ENCODE results near the gene CEP85. TPM values are rescaled to one million over a fixed set of nuclear protein-coding genes. Genes with fewer than 3 reads are reported as not detected.

CEP85 gene
- total RNA-seq, 1 experiment from 2014 or later = 11.1 TPM

- POLR2A ChIA-PET = no interaction called here
- Mint-ChIP-seq H3K4me1 (ENCODE audit: insufficient read depth, unreplicated experiment) (no peaks in the 10 kb centered on the region), H3K27ac (ENCODE audit: low read depth, unreplicated experiment) (no peak overlapping the region), H3K9me3 (ENCODE audit: unreplicated experiment) (no peaks in the 10 kb centered on the region), H3K27me3 (ENCODE audit: insufficient read depth, unreplicated experiment) (peaks cover 13% of the 10 kb centered on the region), H3K36me3 (ENCODE audit: insufficient read depth, unreplicated experiment) (no peaks in the 10 kb centered on the region), H3K4me3 (ENCODE audit: unreplicated experiment) (no peak overlapping the region)
- no peak for TF ChIP-seq CTCF (IDR thresholded peaks at IDR 0.05; ENCODE audit: unreplicated experiment)
- CTCF ChIA-PET = interaction anchor here (0.6 kb wide), 1 partner anchor 22 kb away, joined by 3 read pairs; no protein-coding TSS in a partner anchor
- DNase-seq (ENCODE audit: unreplicated experiment) = no peak
- BruUV-seq (replicated peaks) = no TSS peak
- intact Hi-C loops (cut with micrococcal nuclease) = no loop called here
Measured at GRCh38 chr1:26200413-26200812, 33.6 kb upstream of the CEP85 start.

- no TSS peak for BruUV-seq (replicated peaks)
- peaks cover 13% of the 10 kb centered on the region for H3K27me3 Mint-ChIP-seq (ENCODE audit: insufficient read depth, unreplicated experiment)
Measured at GRCh38 chr1:26203642-26204318, 30.2 kb upstream of the CEP85 start.

DNA sequence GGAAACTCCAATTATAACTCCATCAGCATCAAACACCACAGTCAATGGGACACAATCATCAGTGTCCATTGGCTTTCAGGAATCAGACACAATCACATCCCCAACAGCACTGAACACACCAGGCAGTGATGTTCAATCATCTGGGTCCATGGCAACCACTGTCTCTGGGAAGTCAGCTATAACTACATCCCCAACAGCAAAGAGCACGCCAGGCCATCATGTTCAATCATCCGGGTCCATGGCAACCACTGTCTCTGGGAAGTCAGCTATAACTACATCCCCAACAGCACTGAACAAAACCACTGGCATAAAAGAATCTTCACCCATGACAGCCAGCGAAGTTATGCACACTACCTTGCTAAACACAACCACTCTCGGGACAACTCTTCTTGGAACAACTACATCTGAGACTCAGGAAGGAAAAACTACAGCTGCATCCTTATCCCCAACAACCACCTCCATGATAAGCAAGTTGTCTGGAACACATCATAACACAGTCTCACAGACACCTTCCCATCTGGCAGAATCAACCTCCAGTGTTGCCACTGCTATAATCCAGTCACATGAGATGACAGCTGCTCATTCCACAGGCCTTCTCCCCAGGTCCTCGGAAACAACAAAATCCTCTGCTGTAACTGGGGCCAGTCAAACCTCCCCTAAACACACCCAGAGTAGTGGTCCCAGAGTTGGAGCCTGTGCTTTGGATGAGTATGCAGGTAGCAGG lies 23.7 kb upstream of the CEP85 start:
- no peak for TF ChIP-seq CTCF (IDR thresholded peaks at IDR 0.05; ENCODE audit: unreplicated experiment)
- no peak overlapping the region for H3K27ac Mint-ChIP-seq (ENCODE audit: low read depth, unreplicated experiment)
- no peak overlapping the region for H3K4me3 Mint-ChIP-seq (ENCODE audit: unreplicated experiment)
- ChIA-PET POLR2A (interaction anchor here (0.7 to 1.0 kb wide), 2 partner anchors 11 to 23 kb away, joined by 3 read pairs; no protein-coding TSS in a partner anchor), CTCF (interaction anchor here (0.6 kb wide), 2 partner anchors 25 to 56 kb away, joined by 3 read pairs; no protein-coding TSS in a partner anchor)
- DNase-seq (ENCODE audit: unreplicated experiment) = no peak
- intact Hi-C loops (cut with micrococcal nuclease) = no loop called here
- no peaks in the 10 kb centered on the region for H3K9me3 Mint-ChIP-seq (ENCODE audit: unreplicated experiment)
- peaks cover 12% of the 10 kb centered on the region for H3K27me3 Mint-ChIP-seq (ENCODE audit: insufficient read depth, unreplicated experiment)
- no peaks in the 10 kb centered on the region for H3K4me1 Mint-ChIP-seq (ENCODE audit: insufficient read depth, unreplicated experiment)
- H3K36me3 Mint-ChIP-seq (ENCODE audit: insufficient read depth, unreplicated experiment) = no peaks in the 10 kb centered on the region
- no TSS peak for BruUV-seq (replicated peaks)

More at GRCh38 chr1:26203642-26204318, 30.2 kb upstream of the CEP85 start:
- Mint-ChIP-seq H3K36me3 (ENCODE audit: insufficient read depth, unreplicated experiment) (no peaks in the 10 kb centered on the region), H3K27ac (ENCODE audit: low read depth, unreplicated experiment) (no peak overlapping the region), H3K9me3 (ENCODE audit: unreplicated experiment) (no peaks in the 10 kb centered on the region), H3K4me3 (ENCODE audit: unreplicated experiment) (no peak overlapping the region), H3K4me1 (ENCODE audit: insufficient read depth, unreplicated experiment) (no peaks in the 10 kb centered on the region)
- ChIA-PET CTCF (interaction anchor here (0.5 to 1.3 kb wide), 4 partner anchors 15 to 234 kb away, joined by 3 read pairs; partner anchors contain the start of gene CNKSR1), POLR2A (interaction anchor here (0.6 kb wide), 2 partner anchors 34 to 585 kb away, joined by 3 read pairs; partner anchors contain the start of gene ZNF593)
- TF ChIP-seq CTCF (IDR thresholded peaks at IDR 0.05; ENCODE audit: unreplicated experiment) = no peak
- intact Hi-C loops (cut with micrococcal nuclease) = no loop called here
- no peak for DNase-seq (ENCODE audit: unreplicated experiment)

- POLR2A ChIA-PET = interaction anchor here (0.5 kb wide), 1 partner anchor 17 kb away, joined by 5 read pairs; no protein-coding TSS in a partner anchor
- no peak overlapping the region for H3K27ac Mint-ChIP-seq (ENCODE audit: low read depth, unreplicated experiment)
- TF ChIP-seq CTCF (IDR thresholded peaks at IDR 0.05; ENCODE audit: unreplicated experiment) = no peak
- H3K36me3 Mint-ChIP-seq (ENCODE audit: insufficient read depth, unreplicated experiment) = no peaks in the 10 kb centered on the region
- intact Hi-C loops (cut with micrococcal nuclease) = no loop called here
- H3K4me1 Mint-ChIP-seq (ENCODE audit: insufficient read depth, unreplicated experiment) = no peaks in the 10 kb centered on the region
- H3K27me3 Mint-ChIP-seq (ENCODE audit: insufficient read depth, unreplicated experiment) = peaks cover 12% of the 10 kb centered on the region
- no peak overlapping the region for H3K4me3 Mint-ChIP-seq (ENCODE audit: unreplicated experiment)
- DNase-seq (ENCODE audit: unreplicated experiment) = no peak
- H3K9me3 Mint-ChIP-seq (ENCODE audit: unreplicated experiment) = no peaks in the 10 kb centered on the region
- CTCF ChIA-PET = interaction anchor here (0.7 to 1.6 kb wide), 3 partner anchors 20 to 311 kb away, joined by 3 to 9 read pairs (median 5); partner anchors contain the start of gene CEP85
- no TSS peak for BruUV-seq (replicated peaks)
Measured at GRCh38 chr1:26212726-26213125, 21.3 kb upstream of the CEP85 start.

Measured in MCF 10A (cell line).